Measurements from ENCODE around the gene FYTTD1.

The FYTTD1 gene

GRCh38 chr3:197736491-197737318 is 13.0 kb upstream of the FYTTD1 start, which contains the start of gene RUBCN:
Gene RUBCN, minus strand, starts transcription at chr3:197736904. Its CDS starts 185 bp downstream, at chr3:197736719.
- DNase-seq (ENCODE audit: low read depth in 1 of 2, low spot score in 1 of 2): peak; percentile 76 to 92

- DNase-seq (ENCODE audit: low read depth in 1 of 2, low spot score in 1 of 2): no peak
Observed at GRCh38 chr3:197737319-197737649, 12.4 kb upstream of the FYTTD1 start.

DNA sequence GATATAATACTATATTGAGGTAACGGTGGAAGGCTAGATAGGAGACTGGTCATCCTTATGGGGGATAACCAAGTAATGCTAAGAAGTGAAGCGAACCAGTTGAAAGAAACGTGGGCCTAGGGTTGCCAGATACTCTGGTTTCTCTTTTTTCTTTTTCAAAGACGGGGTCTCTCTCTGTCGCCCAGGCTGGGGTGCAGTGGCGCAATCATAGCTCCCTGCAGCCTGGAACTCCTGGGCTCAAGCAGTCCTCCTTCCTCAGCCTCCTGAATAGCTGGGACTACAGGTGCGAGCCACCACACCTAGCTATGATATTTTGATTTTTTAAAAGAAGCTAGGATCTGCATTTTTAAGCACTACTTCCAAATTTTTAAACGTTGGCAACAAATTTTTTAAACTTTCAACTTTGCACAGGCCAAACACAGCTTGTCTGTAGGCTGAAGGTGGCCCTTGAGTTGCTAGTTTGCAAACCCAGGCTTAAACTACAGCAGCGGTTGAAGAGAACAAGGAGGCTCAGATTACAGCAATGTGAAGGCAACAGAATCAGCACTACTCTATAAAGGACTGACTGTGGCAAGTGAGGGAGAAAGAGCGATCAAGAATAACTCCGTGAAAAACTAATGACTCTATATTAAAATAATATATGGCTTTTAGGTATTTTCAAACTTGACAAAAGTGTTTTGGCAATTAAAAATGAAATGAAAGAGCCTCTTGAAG is 11.8 kb upstream of the FYTTD1 start:
- DNase-seq (ENCODE audit: low read depth in 1 of 2, low spot score in 1 of 2): no peak

DNA sequence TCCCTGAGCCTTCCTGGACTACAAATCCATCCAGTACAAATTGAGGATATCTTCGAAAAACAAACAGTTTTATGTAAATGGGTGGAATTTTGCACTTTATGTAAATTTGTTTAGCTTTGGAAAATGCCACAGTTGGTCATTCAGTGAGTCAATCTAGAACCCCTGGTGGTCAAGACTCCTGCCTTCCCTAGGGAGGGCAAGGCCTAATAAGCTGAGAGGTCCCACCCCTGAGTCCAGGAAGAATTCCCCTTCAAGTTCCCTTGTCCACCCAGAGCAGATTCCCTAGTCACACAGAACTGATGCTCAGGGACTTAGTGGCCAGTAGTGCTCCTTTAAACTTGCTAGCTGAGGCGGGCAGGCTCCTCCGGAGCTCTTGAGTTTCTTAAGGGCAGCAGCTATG is 6.9 kb upstream of the FYTTD1 start:
- no peak for DNase-seq (ENCODE audit: low read depth in 1 of 2, low spot score in 1 of 2)

DNA sequence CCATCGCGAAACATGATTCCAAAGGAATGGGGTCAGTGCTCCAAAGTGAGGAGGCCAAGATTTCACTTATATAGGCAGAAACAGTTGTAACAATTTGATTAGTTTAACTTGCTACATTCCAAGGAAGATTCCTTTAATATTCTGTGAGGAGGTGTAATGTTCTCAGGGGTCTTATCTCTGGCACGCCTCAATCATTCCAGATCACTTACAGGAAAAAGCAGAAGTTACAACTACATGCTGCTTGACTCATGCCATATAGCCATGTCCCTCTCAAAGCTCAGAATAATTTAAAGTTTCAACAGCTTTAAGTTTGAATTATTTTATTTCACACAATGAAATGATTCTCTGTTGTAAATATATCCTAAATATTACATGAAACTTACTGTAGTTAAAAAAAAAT is 3.5 kb upstream of the FYTTD1 start:
- DNase-seq (ENCODE audit: low read depth in 1 of 2, low spot score in 1 of 2): no peak

GRCh38 chr3:197746801-197747237 is 2.9 kb upstream of the FYTTD1 start:
- no peak for DNase-seq (ENCODE audit: low read depth in 1 of 2, low spot score in 1 of 2)

- DNase-seq (ENCODE audit: low read depth in 1 of 2, low spot score in 1 of 2): no peak
Observed at GRCh38 chr3:197748597-197749314, 927 bp upstream of the FYTTD1 start.

- DNase-seq (ENCODE audit: low read depth in 1 of 2, low spot score in 1 of 2): peak; percentile 39 to 45
Observed at GRCh38 chr3:197749315-197749600, 425 bp upstream of the FYTTD1 start.

DNA sequence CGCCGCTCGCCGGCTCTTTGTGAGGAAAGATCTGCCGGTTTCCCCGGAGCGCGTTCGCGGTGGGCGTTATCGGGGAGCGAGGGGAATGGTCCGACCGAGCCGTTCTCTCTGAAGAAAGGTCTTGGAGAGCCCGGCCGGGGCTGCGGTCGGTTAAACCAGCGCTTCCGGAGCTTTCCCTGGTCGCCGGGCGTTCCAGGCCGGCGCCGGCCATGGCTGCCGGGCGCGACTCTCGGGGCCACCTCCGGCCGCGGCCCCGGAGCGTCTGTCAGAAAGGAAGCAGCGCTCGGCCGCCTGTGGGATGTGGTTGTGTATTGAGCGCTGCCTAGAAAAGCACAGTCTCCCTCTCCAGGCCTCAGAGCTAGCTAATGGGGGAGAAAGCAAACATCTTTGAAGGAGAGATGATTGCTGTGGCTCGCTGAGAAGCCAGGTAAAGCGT is 731 bp downstream of the FYTTD1 start:
- DNase-seq (ENCODE audit: low read depth in 1 of 2, low spot score in 1 of 2): peak; percentile 26 to 34

DNA sequence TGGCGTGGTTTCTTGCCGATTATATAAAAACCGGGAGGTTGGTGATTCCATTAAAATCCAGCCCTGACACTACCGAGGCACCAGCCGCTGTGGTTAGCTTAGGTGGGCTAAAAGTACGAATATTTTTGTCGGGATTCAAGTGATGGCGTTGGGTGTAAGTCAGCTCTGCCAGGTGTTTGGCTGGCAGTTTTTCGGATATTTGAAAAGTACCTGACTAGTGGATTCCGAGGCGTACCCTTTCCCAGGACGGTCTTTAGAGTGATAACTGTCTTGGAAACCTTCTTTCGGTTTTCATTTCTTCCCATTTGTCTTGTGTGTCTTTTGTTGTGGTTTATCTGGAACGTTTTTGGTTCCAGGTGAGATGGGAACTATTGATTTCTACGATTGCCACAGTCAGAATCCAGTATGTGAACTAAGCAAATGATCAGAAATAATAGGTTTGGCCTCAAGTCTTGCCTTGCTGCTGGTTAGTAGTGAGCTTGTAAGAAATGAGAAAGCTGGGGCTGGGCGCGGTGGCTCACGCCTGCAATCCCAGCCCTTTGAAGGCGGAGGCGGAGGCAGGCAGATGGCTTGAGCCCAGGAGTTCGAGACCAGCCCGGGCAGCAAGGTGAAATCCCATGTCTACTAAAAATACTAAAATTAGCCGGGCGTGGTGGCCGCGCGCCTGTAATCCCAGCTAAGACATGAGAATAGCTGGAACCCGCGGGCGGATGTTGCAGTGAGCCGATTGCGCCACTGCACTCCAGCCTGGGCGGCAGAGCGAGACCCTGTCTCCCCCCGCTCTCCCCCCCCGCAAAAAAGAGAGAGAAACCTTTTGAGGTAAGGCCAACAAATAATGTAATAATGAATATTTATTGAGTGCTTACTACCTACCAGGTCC is 1.4 kb downstream of the FYTTD1 start:
- DNase-seq (ENCODE audit: low read depth in 1 of 2, low spot score in 1 of 2): no peak

- DNase-seq (ENCODE audit: low read depth in 1 of 2, low spot score in 1 of 2): no peak
Observed at GRCh38 chr3:197752107-197752506, 2.4 kb downstream of the FYTTD1 start.

- DNase-seq (ENCODE audit: low read depth in 1 of 2, low spot score in 1 of 2): no peak
Observed at GRCh38 chr3:197753263-197753662, 3.6 kb downstream of the FYTTD1 start.

GRCh38 chr3:197756704-197757103 is 7.0 kb downstream of the FYTTD1 start:
- no peak for DNase-seq (ENCODE audit: low read depth in 1 of 2, low spot score in 1 of 2)

- no peak for DNase-seq (ENCODE audit: low read depth in 1 of 2, low spot score in 1 of 2)
Observed at GRCh38 chr3:197758512-197758911, 8.8 kb downstream of the FYTTD1 start.

DNA sequence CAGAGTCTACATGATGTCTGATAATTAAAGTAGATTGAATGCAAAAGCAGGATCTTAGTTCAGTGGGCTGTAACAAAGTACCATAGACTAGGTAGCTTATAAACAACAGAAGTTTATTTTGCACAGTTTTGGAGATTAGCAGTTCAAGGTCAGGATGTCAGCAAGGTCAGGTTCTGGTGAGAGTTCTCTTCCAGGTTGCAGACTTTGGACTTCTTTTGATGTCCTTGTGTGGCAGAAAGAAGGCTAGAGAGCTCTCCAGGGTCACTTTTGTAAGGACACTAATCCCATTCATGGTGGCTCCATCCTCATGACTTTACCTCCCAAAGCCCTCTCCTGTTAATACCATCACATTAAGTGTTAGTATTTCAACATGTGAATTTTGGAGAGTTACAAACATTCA is 12.1 kb downstream of the FYTTD1 start:
- DNase-seq (ENCODE audit: low read depth in 1 of 2, low spot score in 1 of 2): no peak

GRCh38 chr3:197775317-197775716 is 25.6 kb downstream of the FYTTD1 start:
- DNase-seq (ENCODE audit: low read depth in 1 of 2, low spot score in 1 of 2): no peak

GRCh38 chr3:197782230-197782629 is 32.5 kb downstream of the FYTTD1 start:
- DNase-seq (ENCODE audit: low read depth in 1 of 2, low spot score in 1 of 2): no peak

DNA sequence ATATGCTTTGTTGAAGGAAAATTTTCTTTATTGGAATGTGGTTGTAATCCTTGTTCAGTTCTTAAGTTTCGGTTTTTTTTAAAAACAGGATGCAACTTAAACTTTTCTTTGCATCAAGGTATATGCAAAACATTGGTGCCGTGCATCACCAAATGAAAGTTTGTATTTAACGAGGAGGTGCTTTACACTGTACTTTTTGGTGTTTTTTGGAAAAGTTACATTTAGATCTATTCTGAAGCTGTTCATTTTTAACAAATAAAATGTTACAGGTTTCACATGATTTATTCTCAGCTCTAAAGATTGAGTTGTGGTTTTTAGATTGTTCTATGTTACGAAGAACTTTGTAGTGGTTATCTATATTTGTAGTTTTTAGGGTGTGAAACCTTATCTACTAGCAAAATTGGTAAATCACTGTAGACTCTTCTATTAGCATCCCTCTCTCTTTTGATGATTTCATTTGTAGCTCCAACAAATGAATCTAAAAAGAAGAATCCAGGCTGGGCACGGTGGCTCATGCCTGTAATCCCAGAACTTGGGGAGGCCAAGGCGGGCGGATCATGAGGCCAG is 34.4 kb downstream of the FYTTD1 start:
- DNase-seq (ENCODE audit: low read depth in 1 of 2, low spot score in 1 of 2): no peak

- DNase-seq (ENCODE audit: low read depth in 1 of 2, low spot score in 1 of 2): no peak
Observed at GRCh38 chr3:197787412-197787811, 37.7 kb downstream of the FYTTD1 start.

- DNase-seq (ENCODE audit: low read depth in 1 of 2, low spot score in 1 of 2): no peak
Observed at GRCh38 chr3:197789309-197789708, 39.6 kb downstream of the FYTTD1 start.

DNA sequence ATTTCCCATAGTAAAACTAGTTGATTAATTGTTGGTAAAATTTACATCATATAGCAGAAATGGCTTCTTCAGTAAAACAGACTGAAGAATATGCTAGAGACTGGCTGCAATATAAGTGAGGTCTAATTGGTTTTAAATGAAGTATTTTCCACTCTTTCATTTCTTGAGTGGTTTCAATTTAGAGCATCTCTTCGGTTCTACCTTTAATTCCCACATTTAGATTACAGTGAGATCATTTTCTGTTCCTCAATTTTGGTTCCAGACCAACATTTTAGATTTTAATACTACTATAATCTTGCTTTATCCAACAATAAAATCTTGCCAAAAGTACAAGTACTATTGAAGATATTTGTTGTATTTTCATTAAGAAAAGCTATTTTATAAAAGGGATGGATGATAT is 40.4 kb downstream of the FYTTD1 start:
- DNase-seq (ENCODE audit: low read depth in 1 of 2, low spot score in 1 of 2): no peak

Measured in activated T-helper 1 cell treated with anti-CD3 and anti-CD28 coated beads, Interleukin-2, amount 50 U/mL, for 16 hours (primary cell).